Adrenal gland (tissue), 5 donors: ENCODE measurements around the gene GRIA2.

Source experiments
- CTCF ChIP-seq, 6 experiments: fragments of 450-650 bp in 4 of 6; fragments of 200-600 bp in 2 of 6; sonication (generic) in 1 of 6; IDR thresholded peaks; 1 replicate in 5 of 6; 2 replicates in 1 of 6; pipeline versions ENCODE4 v1.5.1 to v1.8.0; 2016 to 2021; ENCODE audit warnings: antibody characterized with exemption in 6 of 6, mild to moderate bottlenecking in 2 of 6, moderate library complexity in 1 of 6
- POLR2A ChIP-seq, 2 donors: fragments of 450-650 bp; IDR thresholded peaks; one replicate each; pipeline ENCODE4 v1.6.1; 2017; ENCODE audit warnings: antibody characterized with exemption in 2 of 2, mild to moderate bottlenecking in 2 of 2, moderate library complexity in 1 of 2
- donor health status: DM: no; HTN: no; CAD: no.

- TF ChIP-seq CTCF (IDR thresholded peaks at IDR 0.05) = no peak
- no peak for TF ChIP-seq POLR2A (IDR thresholded peaks at IDR 0.05)
These were observed 70.5 kb downstream of the GRIA2 start for GRCh38 chr4:157291071-157291470.
